ENCODE results near the gene TP63. TPM values are rescaled to one million over a fixed set of nuclear protein-coding genes. Genes with fewer than 3 reads are reported as not detected.
"Not testable (repeated sequence)": the region's sequence is repeated elsewhere in the genome, so short reads cannot be mapped to it uniquely, and the experiment has no call there.

The TP63 gene
- total RNA-seq, 1 donor from 2014 or later = 0.16 TPM

DNA sequence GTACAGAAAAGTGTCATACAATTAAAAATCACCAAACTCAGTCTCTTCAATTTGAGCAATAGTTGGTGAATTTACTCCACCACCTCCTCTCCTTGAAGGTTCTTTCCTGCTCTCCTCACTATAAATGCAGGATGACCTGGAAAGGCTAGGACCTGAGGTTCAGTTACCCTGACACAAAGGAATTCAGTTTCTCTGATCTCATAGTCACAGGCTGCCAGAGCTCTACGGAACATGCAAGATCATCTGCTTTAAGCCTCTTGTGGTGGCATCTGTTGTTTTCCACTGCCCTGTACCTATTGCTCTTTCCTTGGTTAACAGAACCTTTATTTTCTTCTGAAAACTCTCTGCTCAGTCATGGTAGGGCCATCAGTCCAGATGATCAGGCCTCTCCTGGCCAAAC lies 4.9 kb upstream of the TP63 start:
- no peak for DNase-seq

DNA sequence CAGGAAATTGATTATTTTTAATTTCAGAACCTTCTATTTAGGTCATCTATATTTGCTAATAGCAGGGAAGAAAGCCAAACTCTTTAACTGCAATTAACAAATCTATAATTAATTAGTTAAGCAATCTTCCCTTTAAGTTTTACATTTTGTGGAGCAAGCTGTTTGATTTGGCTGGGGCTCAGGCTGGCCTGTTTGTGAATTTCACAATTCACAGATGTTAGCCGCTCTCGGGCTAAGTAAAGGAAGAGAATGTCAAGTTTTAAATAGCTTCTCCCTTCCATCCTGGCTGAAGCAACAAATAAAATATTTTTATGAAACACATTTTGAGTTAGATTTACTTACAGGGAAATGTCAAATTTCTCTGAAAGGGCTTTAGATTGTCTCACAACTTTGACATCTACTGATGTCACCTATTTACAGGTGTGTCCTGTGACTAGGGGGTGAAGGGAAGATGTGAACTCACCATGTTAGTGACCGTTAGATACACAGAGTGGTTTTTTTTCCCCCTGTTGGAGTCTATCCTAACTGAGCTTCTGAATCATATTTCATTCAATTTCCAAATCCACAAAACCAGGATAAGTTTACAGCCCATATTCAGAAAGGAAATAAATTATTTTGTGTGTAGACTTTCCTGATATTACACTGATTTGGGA lies 1.3 kb upstream of the TP63 start:
- no peak for DNase-seq

- no peak for DNase-seq
These were observed 319 bp upstream of the TP63 start for GRCh38 chr3:189630767-189631372.

GRCh38 chr3:189631409-189631808 lies 220 bp downstream of the TP63 start:
- DNase-seq = no peak

GRCh38 chr3:189632242-189632641 lies 1.1 kb downstream of the TP63 start:
- DNase-seq = no peak

- no peak for DNase-seq
These were observed 4.2 kb downstream of the TP63 start for GRCh38 chr3:189635339-189635738.

DNA sequence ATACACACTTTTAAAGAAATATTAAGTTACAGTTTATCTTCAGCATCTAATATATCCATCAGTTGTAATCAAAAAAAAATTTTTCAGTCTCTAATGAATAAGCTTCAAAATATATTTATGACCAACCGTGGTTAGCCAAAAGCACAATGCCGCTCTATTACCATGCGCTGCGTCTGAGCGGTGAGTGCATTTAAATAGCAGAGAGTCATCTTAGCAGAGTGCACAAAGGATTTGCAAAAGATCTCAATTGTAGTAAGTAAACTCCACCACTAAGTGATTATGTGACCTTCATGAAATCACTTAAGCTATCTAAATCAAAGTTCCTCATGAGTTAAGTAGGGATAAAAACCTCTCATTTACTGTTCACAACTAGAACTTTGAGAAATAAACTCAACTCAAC lies 4.9 kb downstream of the TP63 start:
- no peak for DNase-seq

- DNase-seq = no peak
These were observed 6.6 kb downstream of the TP63 start for GRCh38 chr3:189637750-189638149.

DNA sequence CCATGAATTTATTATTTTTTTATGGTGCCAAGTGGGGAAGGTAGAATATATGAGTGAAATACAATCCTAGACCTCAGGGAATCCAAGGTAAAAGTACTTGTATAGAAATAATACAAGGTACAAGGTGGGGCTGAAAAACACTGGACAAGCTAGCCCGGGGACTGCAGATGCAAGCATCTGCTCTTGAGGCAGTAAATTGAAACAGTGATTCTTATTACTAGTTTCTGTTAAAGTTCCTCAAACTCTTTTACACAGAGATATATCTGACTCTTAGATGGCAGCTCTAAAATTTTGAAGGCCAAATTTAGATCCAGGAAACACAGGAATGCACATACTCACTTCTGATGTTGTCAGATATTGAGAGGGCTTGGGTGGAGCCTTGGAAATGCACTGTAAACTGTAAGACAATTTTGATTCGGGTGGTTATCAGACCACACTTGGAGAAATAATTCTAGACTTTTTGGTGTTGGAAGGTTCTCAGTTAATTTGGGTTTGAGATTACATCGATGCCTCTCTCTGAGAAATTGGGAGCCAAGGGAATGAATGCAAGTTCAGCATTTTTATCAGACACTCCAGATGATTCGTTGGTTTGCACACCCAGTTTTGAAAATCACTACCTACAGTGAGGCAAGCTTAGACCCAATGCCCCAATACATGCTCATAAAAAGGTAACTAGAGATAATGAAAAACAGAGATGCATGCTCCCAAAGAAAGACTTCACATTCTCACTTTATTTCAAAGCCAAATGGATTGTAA lies 7.3 kb downstream of the TP63 start:
- DNase-seq = no peak

DNA sequence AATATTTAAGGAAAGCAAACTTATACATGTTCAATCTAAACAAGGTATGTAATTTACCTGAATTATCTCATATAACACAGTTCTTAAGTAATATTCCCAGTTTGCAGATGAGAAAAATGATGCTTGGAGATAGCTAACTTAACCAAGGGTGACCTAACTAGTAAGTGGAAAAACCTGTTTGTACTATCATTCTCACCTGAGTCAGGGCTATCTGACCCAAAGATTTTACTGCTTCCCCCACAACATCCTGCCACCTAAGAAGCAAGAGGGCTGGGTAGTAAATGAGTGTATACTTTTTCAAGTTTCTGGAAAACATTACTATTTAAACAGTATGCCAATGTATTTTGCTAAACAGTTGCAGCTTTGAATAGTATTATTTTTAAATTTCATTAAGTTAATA lies 10.6 kb downstream of the TP63 start:
- no peak for DNase-seq

DNA sequence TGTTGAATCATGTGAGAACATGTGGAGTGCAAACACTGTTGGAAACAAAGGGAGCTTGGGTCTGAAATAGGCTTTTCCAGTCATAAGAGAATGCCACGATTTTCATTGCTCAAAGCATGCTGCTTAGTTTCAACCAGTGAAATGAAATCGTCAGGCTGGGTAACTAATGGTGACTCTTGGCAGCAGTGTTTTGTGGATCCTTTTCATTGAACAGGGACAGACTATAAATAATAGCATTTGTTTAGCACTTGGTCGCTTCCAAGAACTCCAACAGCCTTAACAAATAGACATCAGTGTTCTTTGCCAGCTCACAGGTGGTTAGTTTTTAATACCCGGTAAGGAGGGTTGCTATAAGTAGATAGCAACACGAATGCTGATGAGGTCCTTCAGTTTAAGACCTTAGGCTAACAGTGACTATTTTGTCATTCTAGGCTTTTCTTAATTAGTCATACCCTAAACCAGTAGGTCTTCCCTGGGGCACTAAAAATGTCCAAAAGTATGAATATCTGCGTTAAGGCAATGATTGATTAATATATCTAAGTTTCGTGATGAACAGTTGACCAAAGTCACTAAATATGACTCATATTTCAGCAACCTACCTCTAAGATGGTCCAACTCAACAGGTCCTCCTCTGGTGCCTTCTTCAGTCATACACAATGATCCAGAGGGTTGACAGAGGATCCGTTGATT lies 15.8 kb downstream of the TP63 start:
- DNase-seq = no peak

DNA sequence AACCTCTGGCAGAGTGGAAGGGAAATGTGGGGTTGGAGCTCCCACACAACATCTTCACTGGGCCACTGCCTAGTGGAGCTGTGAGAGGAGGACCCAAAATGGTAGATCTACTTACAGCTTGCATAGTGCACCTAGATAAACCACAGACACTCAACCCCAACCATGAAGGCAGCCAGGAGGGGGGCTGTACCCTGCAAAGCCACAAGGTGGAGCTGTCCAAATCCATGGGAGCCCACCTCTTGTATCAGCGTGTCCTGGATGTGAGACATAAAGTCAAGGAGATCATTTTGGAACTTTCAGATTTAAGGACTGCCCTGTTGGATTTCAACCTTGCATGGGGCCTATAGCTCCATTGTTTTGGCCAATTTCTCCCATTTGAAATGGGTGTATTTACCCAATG lies 20.9 kb downstream of the TP63 start:
- DNase-seq = no peak

- DNase-seq = no peak
These were observed 24.4 kb downstream of the TP63 start for GRCh38 chr3:189655617-189656016.

DNA sequence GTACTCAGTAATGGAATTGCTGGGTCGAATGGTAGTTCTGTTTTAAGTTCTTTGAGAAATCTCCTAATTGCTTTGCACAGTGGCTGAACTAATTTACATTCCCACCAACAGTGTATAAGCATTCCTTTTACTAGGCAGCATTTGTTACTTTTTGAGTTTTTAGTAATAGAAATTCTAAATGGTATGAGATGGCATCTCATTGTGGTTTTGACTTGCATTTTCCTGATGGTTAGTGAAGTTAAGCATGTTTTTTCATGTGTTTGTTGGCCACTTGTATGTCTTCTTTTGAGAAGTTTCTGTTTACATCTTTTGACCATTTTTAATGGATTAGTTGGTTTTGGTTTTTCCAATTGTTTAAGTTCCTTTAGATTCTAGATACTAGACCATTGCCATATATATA lies 28.4 kb downstream of the TP63 start:
- no peak for DNase-seq

DNA sequence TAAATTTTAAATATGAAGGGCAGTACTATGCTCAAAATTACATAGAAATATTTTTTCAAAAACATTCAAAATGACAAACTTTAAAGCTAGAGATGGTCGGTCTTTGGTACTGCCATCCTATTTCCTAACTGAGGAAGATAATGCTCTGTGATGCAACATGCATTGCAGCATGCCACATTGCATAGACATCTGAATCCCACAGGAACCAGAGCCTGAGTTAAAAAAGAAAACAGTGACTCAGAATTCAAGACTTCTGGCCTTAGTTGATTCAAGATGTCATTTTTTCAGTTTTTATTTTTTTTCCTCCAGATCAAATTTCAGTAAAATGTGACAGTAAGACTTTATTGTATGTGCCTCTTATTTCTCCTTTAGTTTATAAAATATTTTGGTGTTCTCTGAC lies 33.1 kb downstream of the TP63 start:
- DNase-seq = no peak

DNA sequence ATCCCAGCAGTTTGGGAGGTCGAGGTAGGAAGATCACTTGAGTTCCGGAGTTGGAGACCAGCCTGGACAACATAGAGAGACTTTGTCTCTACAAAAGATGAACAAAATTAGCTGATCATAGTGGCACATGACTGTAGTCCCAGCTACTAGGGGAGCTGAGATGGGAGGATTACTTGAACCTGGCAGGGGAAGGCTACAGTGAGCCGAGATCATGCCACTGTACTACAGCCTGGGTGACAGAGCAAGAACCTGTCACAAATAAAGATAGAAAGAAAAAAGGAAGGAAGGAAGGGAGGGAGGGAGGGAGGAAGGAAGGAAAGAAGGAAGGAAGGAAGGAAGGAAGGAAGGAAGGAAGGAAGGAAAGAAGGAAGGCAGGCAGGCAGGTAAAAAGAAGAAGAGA lies 41.2 kb downstream of the TP63 start:
- not testable (repeated sequence) for DNase-seq

GRCh38 chr3:189673535-189673934 lies 42.3 kb downstream of the TP63 start:
- DNase-seq = no peak

GRCh38 chr3:189674249-189674913 lies 43.2 kb downstream of the TP63 start:
- DNase-seq = no peak

DNA sequence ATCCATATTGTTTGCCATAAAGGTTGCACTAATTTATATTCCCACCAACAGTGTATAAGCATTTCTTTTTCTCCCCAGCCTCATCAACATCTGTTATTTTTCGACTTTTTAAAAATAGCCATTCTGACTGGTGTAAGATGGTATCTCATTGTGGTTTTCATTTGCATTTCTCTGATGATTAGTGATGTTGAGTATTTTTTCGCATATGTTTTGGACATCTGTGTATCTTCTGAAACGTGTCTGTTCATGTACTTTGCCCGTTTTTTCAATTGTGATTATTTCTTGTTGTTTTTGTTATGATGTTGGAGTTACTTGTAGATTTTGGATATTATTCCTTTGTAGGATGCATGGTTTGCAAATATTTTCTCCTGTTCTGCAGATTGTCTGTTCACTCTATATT lies 46.5 kb downstream of the TP63 start:
- DNase-seq = no peak

DNA sequence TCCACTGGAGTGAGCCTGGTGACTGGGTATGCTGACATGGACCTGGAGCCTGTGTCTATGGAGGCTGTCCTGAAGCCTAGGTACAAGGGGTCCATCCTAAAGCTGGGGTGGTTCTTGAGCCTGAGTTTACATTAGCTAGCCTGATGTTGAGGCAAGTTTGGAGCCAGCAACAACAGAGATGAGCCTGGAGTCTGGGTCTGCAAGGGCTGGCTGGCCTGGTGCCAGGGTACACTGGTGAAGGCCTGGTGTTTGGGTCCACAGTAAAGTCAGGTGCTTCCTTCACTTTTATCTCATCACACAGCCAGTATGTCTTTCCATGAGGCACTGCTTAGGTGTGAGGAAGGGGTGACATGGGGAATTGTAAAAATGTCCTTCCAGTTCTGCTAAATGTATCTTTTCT lies 49.5 kb downstream of the TP63 start:
- no peak for DNase-seq

- DNase-seq = no peak
These were observed 52.5 kb downstream of the TP63 start for GRCh38 chr3:189683546-189684255.

DNA sequence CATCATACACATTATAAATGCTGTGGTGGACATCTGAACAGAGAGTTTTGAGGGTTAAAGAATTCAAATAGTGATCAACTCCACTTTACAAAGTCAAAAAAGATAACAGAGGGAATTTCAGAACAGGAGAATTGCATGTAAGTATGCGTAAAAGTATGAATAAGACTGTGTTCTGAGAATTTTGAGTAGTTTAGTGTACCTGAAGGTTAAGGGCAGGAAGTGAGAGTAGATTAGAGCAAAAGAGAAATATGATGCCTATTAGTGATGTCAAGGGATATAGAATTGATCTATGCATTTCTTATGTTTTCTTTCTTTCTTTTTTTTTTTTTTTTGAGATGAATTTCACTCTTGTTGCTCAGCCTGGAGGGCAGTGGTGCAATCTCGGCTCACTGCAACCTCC lies 53.1 kb downstream of the TP63 start:
- DNase-seq = no peak

All from occipital lobe (tissue), 2 donors.